GM12878 (cell line): ENCODE measurements around the gene GRAMD1C. TPM values are rescaled to one million over a fixed set of nuclear protein-coding genes. Genes with fewer than 3 reads are reported as not detected.

Source experiments
- ATAC-seq: fragments of 200-7000 bp; cut with Tn5 transposase; 3 replicates; pipeline ENCODE4 v1.9.1; 2020; ENCODE audit warnings: mild to moderate bottlenecking, moderate library complexity
- BruUV-seq: library from RNA; stranded (reverse); fragments of 400-500 nt; replicated peaks from 2 replicates; lab custom pipeline; 2021; lab: Mats Ljungman, UMichigan
- CTCF ChIA-PET: fragments of 300-600 bp; sonication (Branson Sonifier 250); formaldehyde crosslinking; extraction: SDS; loops from one replicate; lab custom pipeline; 2021; ENCODE audit warnings: inconsistent platforms; lab: Yijun Ruan, JAX
- POLR2A ChIA-PET: fragments of 350-600 bp; formaldehyde crosslinking; extraction: SDS; loops from one replicate; lab custom pipeline; 2021; ENCODE audit warnings: inconsistent platforms; lab: Charles Lee
- RAD21 ChIA-PET: fragments of 300-600 bp; sonication (Branson Sonifier 250); formaldehyde crosslinking; loops from one replicate; lab custom pipeline; 2023; ENCODE audit warnings: antibody characterized with exemption; ENCODE audit not compliant: unreplicated experiment; lab: Charles Lee
- SMC1A ChIA-PET: fragments of 300-600 bp; sonication (Branson Sonifier 250); formaldehyde crosslinking; loops from one replicate; lab custom pipeline; 2023; ENCODE audit not compliant: unreplicated experiment, uncharacterized antibody; lab: Charles Lee
- DNase-seq: peaks from one replicate; pipeline ENCODE4 v3.0.0-alpha.2; 2011; ENCODE audit warnings: low read depth, low spot score
- FAIRE-seq: peaks from 3 replicates; lab custom pipeline; 2011; peaks lifted over from hg19 to GRCh38; lab: Jason Lieb, UNC
- H2AFZ ChIP-seq: 2 replicates; pipeline ENCODE4 v1.6.0; 2011; ENCODE audit warnings: low read depth, low read length, control low read depth; ENCODE audit not compliant: control insufficient read depth
- H3K27ac ChIP-seq: 2 replicates; pipeline ENCODE4 v1.5.1; 2011; ENCODE audit warnings: control low read depth; ENCODE audit not compliant: control insufficient read depth, insufficient read depth
- H3K27me3 ChIP-seq, 2 experiments: replicated peaks in 1 of 2; 2 replicates each; pipeline versions ENCODE4 v1.6.0 to v1.6.1; 2011; ENCODE audit warnings: low read length in 1 of 2; ENCODE audit not compliant: control insufficient read depth in 2 of 2, insufficient read depth in 2 of 2
- H3K36me3 ChIP-seq, 2 experiments: 2 replicates each; pipeline ENCODE4 v1.5.1; 2011; ENCODE audit warnings: low read length in 1 of 2; ENCODE audit not compliant: control insufficient read depth in 2 of 2, insufficient read depth in 2 of 2
- H3K4me1 ChIP-seq: 2 replicates; pipeline ENCODE4 v1.6.1; 2011; ENCODE audit warnings: mild to moderate bottlenecking, low read length, moderate library complexity, mixed read lengths; ENCODE audit not compliant: control insufficient read depth, insufficient read depth
- H3K4me2 ChIP-seq: 2 replicates; pipeline ENCODE4 v1.6.0; 2011; ENCODE audit warnings: control low read depth; ENCODE audit not compliant: control insufficient read depth, insufficient read depth
- H3K4me3 ChIP-seq: fragments of 200-600 bp; sonication (generic); 2 replicates; pipeline ENCODE4 v1.5.1; 2016
- H3K79me2 ChIP-seq: 2 replicates; pipeline ENCODE4 v1.6.0; 2011; ENCODE audit warnings: low read length; ENCODE audit not compliant: control insufficient read depth, insufficient read depth
- H3K9ac ChIP-seq: 2 replicates; pipeline ENCODE4 v1.8.0; 2011; ENCODE audit warnings: low read length, control low read depth, mixed read lengths; ENCODE audit not compliant: control insufficient read depth, insufficient read depth
- H3K9me3 ChIP-seq: replicated peaks from 3 replicates; pipeline ENCODE4 v1.5.1; 2011; ENCODE audit warnings: mild to moderate bottlenecking, low read length; ENCODE audit not compliant: control insufficient read depth, insufficient read depth
- H4K20me1 ChIP-seq: 2 replicates; pipeline ENCODE4 v1.6.0; 2011; ENCODE audit not compliant: control insufficient read depth, insufficient read depth
- BRCA1 ChIP-seq: IDR thresholded peaks from 2 replicates; pipeline ENCODE4 v1.6.1; 2011; ENCODE audit warnings: low read depth, low read length, improper control_type of control experiment
- CBFB ChIP-seq: IDR thresholded peaks from 2 replicates; pipeline ENCODE4 v1.6.1; 2016; ENCODE audit warnings: antibody characterized with exemption, low read depth
- DPF2 ChIP-seq: fragments of 450-650 bp; IDR thresholded peaks from 2 replicates; pipeline ENCODE4 v1.6.1; 2017; ENCODE audit warnings: mild to moderate bottlenecking
- IKZF2 ChIP-seq, 2 experiments: fragments of 450-650 bp; IDR thresholded peaks; 2 replicates each; pipeline ENCODE4 v1.6.1; 2017; ENCODE audit warnings: mild to moderate bottlenecking in 2 of 2, moderate library complexity in 2 of 2
- NFYB ChIP-seq: IDR thresholded peaks from 2 replicates; pipeline ENCODE4 v1.6.1; 2011; ENCODE audit warnings: low read depth, mild to moderate bottlenecking, low read length, improper control_type of control experiment, moderate library complexity; ENCODE audit not compliant: insufficient read depth
- SREBF1 ChIP-seq: IDR thresholded peaks from 2 replicates; pipeline ENCODE4 v1.6.1; 2012; ENCODE audit warnings: mild to moderate bottlenecking, low read length
- ZSCAN29 ChIP-seq: fragments of 450-650 bp; IDR thresholded peaks from 2 replicates; pipeline ENCODE4 v1.6.1; 2017; ENCODE audit warnings: mild to moderate bottlenecking, moderate library complexity
- WGBS: methylation state at CpG from one replicate; pipeline ENCODE4 v1.1.6; 2016; ENCODE audit warnings: low lambda C conversion rate; ENCODE audit not compliant: insufficient replicate concordance, insufficient coverage; ENCODE audit errors: missing lambda C conversion rate; 5-methylcytosine and 5-hydroxymethylcytosine counted together
- in situ Hi-C: fragments of 300-500 bp; cut with MboI; formaldehyde crosslinking; loops from 9 replicates; pipeline ENCODE4 v1.14.3; 2018; ENCODE audit warnings: mixed read lengths
- intact Hi-C: fragments of 100-400 bp; cut with micrococcal nuclease; formaldehyde crosslinking; loops from one replicate; pipeline ENCODE4 v1.14.2; 2022; ENCODE audit not compliant: unreplicated experiment
- polyA plus RNA-seq, 11 experiments: library from polyadenylated mRNA; depleted of rRNA in 4 of 11; unstranded in 6 of 11; stranded (reverse) in 5 of 11; fragments of >200 nt; fragmentation: Nextera tagmentation in 4 of 11; fragmentation: Illumina TruSeq in 1 of 11; extraction: Ambion mirVana in 4 of 11; extraction: Trizol in 1 of 11; gene quantifications; 1 replicate in 1 of 11; 2 replicates in 10 of 11; pipeline versions ENCODE4 v1.2.1 to v1.2.3, GENCODE V29; 2011 to 2016; ENCODE audit warnings: inconsistent platforms in 2 of 11, missing spikeins in 2 of 11, low read depth in 1 of 11
- total RNA-seq, 4 experiments: library from RNA; depleted of rRNA in 3 of 4; stranded (reverse); fragments of >200 nt in 3 of 4; fragmentation: Illumina TruSeq in 1 of 4; extraction: Trizol in 1 of 4; gene quantifications; 2 replicates each; pipeline versions ENCODE4 v1.2.1 to v1.2.3, GENCODE V29; 2013 to 2021
- TF ChIP-seq, protein P1 (sequence below): fragments of 450-650 bp; IDR thresholded peaks from 2 replicates; pipeline ENCODE4 v1.6.1; 2017; ENCODE audit warnings: low read depth, mild to moderate bottlenecking, moderate library complexity
- TF ChIP-seq, protein P2 (sequence below): fragments of 450-650 bp; IDR thresholded peaks from 2 replicates; pipeline ENCODE4 v1.6.1; 2018; ENCODE audit warnings: borderline replicate concordance, mild to moderate bottlenecking; ENCODE audit not compliant: partially characterized antibody
- TF ChIP-seq, protein P3 (sequence below): fragments of 150-350 bp; IDR thresholded peaks from 2 replicates; pipeline ENCODE4 v1.6.1; 2016; ENCODE audit warnings: low read depth, low read length
- TF ChIP-seq, protein P4 (sequence below): fragments of 450-650 bp; IDR thresholded peaks from 2 replicates; pipeline ENCODE4 v1.6.1; 2017; ENCODE audit warnings: mild to moderate bottlenecking, moderate library complexity

GRAMD1C gene
- total and polyA plus RNA-seq, 10 of the 15 experiments (the other 5 are each of a cell fraction or from before 2014, with no cell fraction given) = 3.2 to 9.2 (median 5.5) TPM

GRCh38 chr3:113873814-113874526 lies 35.4 kb downstream of the GRAMD1C start:
- Histone ChIP-seq H3K79me2 (no peaks in the 10 kb centered on the region), H2AFZ (no peak overlapping the region), H3K4me2 (no peak overlapping the region), H3K27me3 (no peaks in the 10 kb centered on the region), H3K4me1 (no peaks in the 10 kb centered on the region), H3K4me3 (no peak overlapping the region), H4K20me1 (no peaks in the 10 kb centered on the region), H3K9me3 (no peaks in the 10 kb centered on the region), H3K36me3 (no peaks in the 10 kb centered on the region), H3K27ac (no peak overlapping the region), H3K9ac (no peak overlapping the region)
- ChIA-PET SMC1A (interaction anchor here (0.7 to 1.2 kb wide), 2 partner anchors 9 to 30 kb away, joined by 3 to 4 read pairs; no protein-coding TSS in a partner anchor), POLR2A (interaction anchor here (0.7 kb wide), 1 partner anchor 131 kb away, joined by 3 read pairs; no protein-coding TSS in a partner anchor), RAD21 (no interaction called here), CTCF (interaction anchor here (1.0 to 1.5 kb wide), 3 partner anchors 10 to 23 kb away, joined by 3 to 7 read pairs (median 3); no protein-coding TSS in a partner anchor)
- FAIRE-seq (no peak), DNase-seq (no peak), ATAC-seq (no peak)
- BruUV-seq = no TSS peak
- intact Hi-C loops (no loop called here), in situ Hi-C loops (no loop called here)
- 94% methylated on average over 4 of the region's 4 CpGs for WGBS
- TF ChIP-seq, protein P1, sequence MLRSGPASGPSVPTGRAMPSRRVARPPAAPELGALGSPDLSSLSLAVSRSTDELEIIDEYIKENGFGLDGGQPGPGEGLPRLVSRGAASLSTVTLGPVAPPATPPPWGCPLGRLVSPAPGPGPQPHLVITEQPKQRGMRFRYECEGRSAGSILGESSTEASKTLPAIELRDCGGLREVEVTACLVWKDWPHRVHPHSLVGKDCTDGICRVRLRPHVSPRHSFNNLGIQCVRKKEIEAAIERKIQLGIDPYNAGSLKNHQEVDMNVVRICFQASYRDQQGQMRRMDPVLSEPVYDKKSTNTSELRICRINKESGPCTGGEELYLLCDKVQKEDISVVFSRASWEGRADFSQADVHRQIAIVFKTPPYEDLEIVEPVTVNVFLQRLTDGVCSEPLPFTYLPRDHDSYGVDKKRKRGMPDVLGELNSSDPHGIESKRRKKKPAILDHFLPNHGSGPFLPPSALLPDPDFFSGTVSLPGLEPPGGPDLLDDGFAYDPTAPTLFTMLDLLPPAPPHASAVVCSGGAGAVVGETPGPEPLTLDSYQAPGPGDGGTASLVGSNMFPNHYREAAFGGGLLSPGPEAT = no peak
- TF ChIP-seq IKZF2 (IDR thresholded peaks at IDR 0.05) (no peak), BRCA1 (no peak), SREBF1 (no peak), ZSCAN29 (no peak), NFYB (no peak), CBFB (no peak), DPF2 (no peak)
- TF ChIP-seq, protein P2, sequence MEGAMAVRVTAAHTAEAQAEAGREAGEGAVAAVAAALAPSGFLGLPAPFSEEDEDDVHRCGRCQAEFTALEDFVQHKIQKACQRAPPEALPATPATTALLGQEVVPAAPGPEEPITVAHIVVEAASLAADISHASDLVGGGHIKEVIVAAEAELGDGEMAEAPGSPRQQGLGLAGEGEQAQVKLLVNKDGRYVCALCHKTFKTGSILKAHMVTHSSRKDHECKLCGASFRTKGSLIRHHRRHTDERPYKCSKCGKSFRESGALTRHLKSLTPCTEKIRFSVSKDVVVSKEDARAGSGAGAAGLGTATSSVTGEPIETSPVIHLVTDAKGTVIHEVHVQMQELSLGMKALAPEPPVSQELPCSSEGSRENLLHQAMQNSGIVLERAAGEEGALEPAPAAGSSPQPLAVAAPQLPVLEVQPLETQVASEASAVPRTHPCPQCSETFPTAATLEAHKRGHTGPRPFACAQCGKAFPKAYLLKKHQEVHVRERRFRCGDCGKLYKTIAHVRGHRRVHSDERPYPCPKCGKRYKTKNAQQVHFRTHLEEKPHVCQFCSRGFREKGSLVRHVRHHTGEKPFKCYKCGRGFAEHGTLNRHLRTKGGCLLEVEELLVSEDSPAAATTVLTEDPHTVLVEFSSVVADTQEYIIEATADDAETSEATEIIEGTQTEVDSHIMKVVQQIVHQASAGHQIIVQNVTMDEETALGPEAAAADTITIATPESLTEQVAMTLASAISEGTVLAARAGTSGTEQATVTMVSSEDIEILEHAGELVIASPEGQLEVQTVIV = no peak
- TF ChIP-seq, protein P3, sequence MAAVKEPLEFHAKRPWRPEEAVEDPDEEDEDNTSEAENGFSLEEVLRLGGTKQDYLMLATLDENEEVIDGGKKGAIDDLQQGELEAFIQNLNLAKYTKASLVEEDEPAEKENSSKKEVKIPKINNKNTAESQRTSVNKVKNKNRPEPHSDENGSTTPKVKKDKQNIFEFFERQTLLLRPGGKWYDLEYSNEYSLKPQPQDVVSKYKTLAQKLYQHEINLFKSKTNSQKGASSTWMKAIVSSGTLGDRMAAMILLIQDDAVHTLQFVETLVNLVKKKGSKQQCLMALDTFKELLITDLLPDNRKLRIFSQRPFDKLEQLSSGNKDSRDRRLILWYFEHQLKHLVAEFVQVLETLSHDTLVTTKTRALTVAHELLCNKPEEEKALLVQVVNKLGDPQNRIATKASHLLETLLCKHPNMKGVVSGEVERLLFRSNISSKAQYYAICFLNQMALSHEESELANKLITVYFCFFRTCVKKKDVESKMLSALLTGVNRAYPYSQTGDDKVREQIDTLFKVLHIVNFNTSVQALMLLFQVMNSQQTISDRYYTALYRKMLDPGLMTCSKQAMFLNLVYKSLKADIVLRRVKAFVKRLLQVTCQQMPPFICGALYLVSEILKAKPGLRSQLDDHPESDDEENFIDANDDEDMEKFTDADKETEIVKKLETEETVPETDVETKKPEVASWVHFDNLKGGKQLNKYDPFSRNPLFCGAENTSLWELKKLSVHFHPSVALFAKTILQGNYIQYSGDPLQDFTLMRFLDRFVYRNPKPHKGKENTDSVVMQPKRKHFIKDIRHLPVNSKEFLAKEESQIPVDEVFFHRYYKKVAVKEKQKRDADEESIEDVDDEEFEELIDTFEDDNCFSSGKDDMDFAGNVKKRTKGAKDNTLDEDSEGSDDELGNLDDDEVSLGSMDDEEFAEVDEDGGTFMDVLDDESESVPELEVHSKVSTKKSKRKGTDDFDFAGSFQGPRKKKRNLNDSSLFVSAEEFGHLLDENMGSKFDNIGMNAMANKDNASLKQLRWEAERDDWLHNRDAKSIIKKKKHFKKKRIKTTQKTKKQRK = no peak
- TF ChIP-seq, protein P4, sequence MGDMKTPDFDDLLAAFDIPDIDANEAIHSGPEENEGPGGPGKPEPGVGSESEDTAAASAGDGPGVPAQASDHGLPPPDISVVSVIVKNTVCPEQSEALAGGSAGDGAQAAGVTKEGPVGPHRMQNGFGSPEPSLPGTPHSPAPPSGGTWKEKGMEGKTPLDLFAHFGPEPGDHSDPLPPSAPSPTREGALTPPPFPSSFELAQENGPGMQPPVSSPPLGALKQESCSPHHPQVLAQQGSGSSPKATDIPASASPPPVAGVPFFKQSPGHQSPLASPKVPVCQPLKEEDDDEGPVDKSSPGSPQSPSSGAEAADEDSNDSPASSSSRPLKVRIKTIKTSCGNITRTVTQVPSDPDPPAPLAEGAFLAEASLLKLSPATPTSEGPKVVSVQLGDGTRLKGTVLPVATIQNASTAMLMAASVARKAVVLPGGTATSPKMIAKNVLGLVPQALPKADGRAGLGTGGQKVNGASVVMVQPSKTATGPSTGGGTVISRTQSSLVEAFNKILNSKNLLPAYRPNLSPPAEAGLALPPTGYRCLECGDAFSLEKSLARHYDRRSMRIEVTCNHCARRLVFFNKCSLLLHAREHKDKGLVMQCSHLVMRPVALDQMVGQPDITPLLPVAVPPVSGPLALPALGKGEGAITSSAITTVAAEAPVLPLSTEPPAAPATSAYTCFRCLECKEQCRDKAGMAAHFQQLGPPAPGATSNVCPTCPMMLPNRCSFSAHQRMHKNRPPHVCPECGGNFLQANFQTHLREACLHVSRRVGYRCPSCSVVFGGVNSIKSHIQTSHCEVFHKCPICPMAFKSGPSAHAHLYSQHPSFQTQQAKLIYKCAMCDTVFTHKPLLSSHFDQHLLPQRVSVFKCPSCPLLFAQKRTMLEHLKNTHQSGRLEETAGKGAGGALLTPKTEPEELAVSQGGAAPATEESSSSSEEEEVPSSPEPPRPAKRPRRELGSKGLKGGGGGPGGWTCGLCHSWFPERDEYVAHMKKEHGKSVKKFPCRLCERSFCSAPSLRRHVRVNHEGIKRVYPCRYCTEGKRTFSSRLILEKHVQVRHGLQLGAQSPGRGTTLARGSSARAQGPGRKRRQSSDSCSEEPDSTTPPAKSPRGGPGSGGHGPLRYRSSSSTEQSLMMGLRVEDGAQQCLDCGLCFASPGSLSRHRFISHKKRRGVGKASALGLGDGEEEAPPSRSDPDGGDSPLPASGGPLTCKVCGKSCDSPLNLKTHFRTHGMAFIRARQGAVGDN = no peak
